ENCODE results near the gene PHRF1.

Gene PHRF1

GRCh38 chr11:618856-619627 is 42.8 kb downstream of the PHRF1 start:
- Histone ChIP-seq H3K4me3 (ENCODE audit: low read length) (no peak overlapping the region), H3K27ac (ENCODE audit: low read length) (no peak overlapping the region), H3K4me1 (ENCODE audit: insufficient read depth, low read length) (no peaks in the 10 kb centered on the region), H3K36me3 (ENCODE audit: insufficient read depth, low read depth, low read length) (no peaks in the 10 kb centered on the region), H3K9ac (ENCODE audit: low read depth, low read length) (no peak overlapping the region), H3K9me3 (ENCODE audit: insufficient read depth, low read depth, low read length) (no peaks in the 10 kb centered on the region), H3K27me3 (ENCODE audit: insufficient read depth, low read length) (no peaks in the 10 kb centered on the region)

GRCh38 chr11:619628-620050 is 43.4 kb downstream of the PHRF1 start:
- Histone ChIP-seq H3K36me3 (ENCODE audit: insufficient read depth, low read depth, low read length) (no peaks in the 10 kb centered on the region), H3K4me1 (ENCODE audit: insufficient read depth, low read length) (no peaks in the 10 kb centered on the region), H3K27me3 (ENCODE audit: insufficient read depth, low read length) (no peaks in the 10 kb centered on the region), H3K9ac (ENCODE audit: low read depth, low read length) (no peak overlapping the region), H3K27ac (ENCODE audit: low read length) (no peak overlapping the region), H3K4me3 (ENCODE audit: low read length) (no peak overlapping the region), H3K9me3 (ENCODE audit: insufficient read depth, low read depth, low read length) (no peaks in the 10 kb centered on the region)

GRCh38 chr11:620201-620600 is 43.9 kb downstream of the PHRF1 start:
- no peak overlapping the region for H3K27ac ChIP-seq (ENCODE audit: low read length)
- no peak overlapping the region for H3K9ac ChIP-seq (ENCODE audit: low read depth, low read length)
- H3K4me1 ChIP-seq (ENCODE audit: insufficient read depth, low read length): no peaks in the 10 kb centered on the region
- H3K9me3 ChIP-seq (ENCODE audit: insufficient read depth, low read depth, low read length): no peaks in the 10 kb centered on the region
- no peak overlapping the region for H3K4me3 ChIP-seq (ENCODE audit: low read length)
- peaks cover under 1% of the 10 kb centered on the region; the same call in 1 of the 2 replicates for H3K27me3 ChIP-seq (ENCODE audit: insufficient read depth, low read length)
- no peaks in the 10 kb centered on the region for H3K36me3 ChIP-seq (ENCODE audit: insufficient read depth, low read depth, low read length)

- Histone ChIP-seq H3K27me3 (ENCODE audit: insufficient read depth, low read length) (peaks cover 10% of the 10 kb centered on the region; the same call in 1 of the 2 replicates), H3K36me3 (ENCODE audit: insufficient read depth, low read depth, low read length) (no peaks in the 10 kb centered on the region)
Observed at GRCh38 chr11:620935-621814, 44.9 kb downstream of the PHRF1 start.

GRCh38 chr11:621838-622237 is 45.6 kb downstream of the PHRF1 start:
- Histone ChIP-seq H3K4me3 (ENCODE audit: low read length) (no peak overlapping the region), H3K9ac (ENCODE audit: low read depth, low read length) (no peak overlapping the region), H3K9me3 (ENCODE audit: insufficient read depth, low read depth, low read length) (no peaks in the 10 kb centered on the region), H3K36me3 (ENCODE audit: insufficient read depth, low read depth, low read length) (no peaks in the 10 kb centered on the region), H3K4me1 (ENCODE audit: insufficient read depth, low read length) (no peaks in the 10 kb centered on the region), H3K27ac (ENCODE audit: low read length) (no peak overlapping the region), H3K27me3 (ENCODE audit: insufficient read depth, low read length) (peaks cover 16% of the 10 kb centered on the region)

More at GRCh38 chr11:620935-621814, 44.9 kb downstream of the PHRF1 start:
- H3K9me3 ChIP-seq (ENCODE audit: insufficient read depth, low read depth, low read length): no peaks in the 10 kb centered on the region
- H3K4me3 ChIP-seq (ENCODE audit: low read length): no peak overlapping the region
- H3K9ac ChIP-seq (ENCODE audit: low read depth, low read length): no peak overlapping the region
- H3K27ac ChIP-seq (ENCODE audit: low read length): no peak overlapping the region
- no peaks in the 10 kb centered on the region for H3K4me1 ChIP-seq (ENCODE audit: insufficient read depth, low read length)

- peaks cover 28% of the 10 kb centered on the region for H3K27me3 ChIP-seq (ENCODE audit: insufficient read depth, low read length)
- H3K36me3 ChIP-seq (ENCODE audit: insufficient read depth, low read depth, low read length): no peaks in the 10 kb centered on the region
- no peak overlapping the region for H3K27ac ChIP-seq (ENCODE audit: low read length)
- H3K4me1 ChIP-seq (ENCODE audit: insufficient read depth, low read length): no peaks in the 10 kb centered on the region
- no peak overlapping the region for H3K4me3 ChIP-seq (ENCODE audit: low read length)
- H3K9me3 ChIP-seq (ENCODE audit: insufficient read depth, low read depth, low read length): no peaks in the 10 kb centered on the region
- no peak overlapping the region for H3K9ac ChIP-seq (ENCODE audit: low read depth, low read length)
Observed at GRCh38 chr11:623349-623869, 47.1 kb downstream of the PHRF1 start.

GRCh38 chr11:623999-624704 is 47.9 kb downstream of the PHRF1 start:
- Histone ChIP-seq H3K9ac (ENCODE audit: low read depth, low read length) (no peak overlapping the region), H3K4me1 (ENCODE audit: insufficient read depth, low read length) (no peaks in the 10 kb centered on the region), H3K4me3 (ENCODE audit: low read length) (no peak overlapping the region), H3K27me3 (ENCODE audit: insufficient read depth, low read length) (peaks cover 35% of the 10 kb centered on the region), H3K36me3 (ENCODE audit: insufficient read depth, low read depth, low read length) (no peaks in the 10 kb centered on the region), H3K27ac (ENCODE audit: low read length) (no peak overlapping the region), H3K9me3 (ENCODE audit: insufficient read depth, low read depth, low read length) (no peaks in the 10 kb centered on the region)

GRCh38 chr11:624705-625635 is 48.7 kb downstream of the PHRF1 start, which contains the start of gene CDHR5:
TSS of gene CDHR5 (minus strand) at chr11:624955. CDS start at chr11:624902, 53 bp downstream.
- no peak within 1 kb of the TSS for H3K9ac ChIP-seq (ENCODE audit: low read depth, low read length)

GRCh38 chr11:625636-626268 is 49.5 kb downstream of the PHRF1 start:
- Histone ChIP-seq H3K27me3 (ENCODE audit: insufficient read depth, low read length) (peaks cover 41% of the 10 kb centered on the region), H3K4me3 (ENCODE audit: low read length) (no peak overlapping the region), H3K4me1 (ENCODE audit: insufficient read depth, low read length) (no peaks in the 10 kb centered on the region), H3K9ac (ENCODE audit: low read depth, low read length) (no peak overlapping the region), H3K27ac (ENCODE audit: low read length) (no peak overlapping the region), H3K36me3 (ENCODE audit: insufficient read depth, low read depth, low read length) (no peaks in the 10 kb centered on the region), H3K9me3 (ENCODE audit: insufficient read depth, low read depth, low read length) (no peaks in the 10 kb centered on the region)

More at GRCh38 chr11:624705-625635, 48.7 kb downstream of the PHRF1 start, which contains the start of gene CDHR5:
- Histone ChIP-seq H3K4me3 (ENCODE audit: low read length) (no peak within 1 kb of the TSS), H3K9me3 (ENCODE audit: insufficient read depth, low read depth, low read length) (no peaks in the 10 kb centered on the region), H3K27ac (ENCODE audit: low read length) (no peak within 1 kb of the TSS), H3K27me3 (ENCODE audit: insufficient read depth, low read length) (peaks cover 41% of the 10 kb centered on the region), H3K4me1 (ENCODE audit: insufficient read depth, low read length) (no peaks in the 10 kb centered on the region), H3K36me3 (ENCODE audit: insufficient read depth, low read depth, low read length) (no peaks in the 10 kb centered on the region)

All from iPS-20b (cell line).